ENCODE results near the gene SMARCA4.

Gene SMARCA4

GRCh38 chr19:10975374-10976130 is 14.7 kb downstream of the SMARCA4 start:
- DNase-seq (ENCODE audit: low read depth in 1 of 2, low spot score in 1 of 2), result no peak
- no peak for TF ChIP-seq JUND (IDR thresholded peaks at IDR 0.05; ENCODE audit: low read depth)
- in situ Hi-C loops (cut with HindIII; ENCODE audit: low pct_unique_long_range_greater_than_20kb, low sequenced_read_pairs), result no loop called here

- in situ Hi-C loops (cut with HindIII; ENCODE audit: low pct_unique_long_range_greater_than_20kb, low sequenced_read_pairs), result no loop called here
- no peak for TF ChIP-seq JUND (IDR thresholded peaks at IDR 0.05; ENCODE audit: low read depth)
Measured at GRCh38 chr19:10976131-10976892, 15.5 kb downstream of the SMARCA4 start.

GRCh38 chr19:10977742-10978092 is 16.9 kb downstream of the SMARCA4 start:
- DNase-seq (ENCODE audit: low read depth in 1 of 2, low spot score in 1 of 2), result no peak
- no peak for TF ChIP-seq JUND (IDR thresholded peaks at IDR 0.05; ENCODE audit: low read depth)
- in situ Hi-C loops (cut with HindIII; ENCODE audit: low pct_unique_long_range_greater_than_20kb, low sequenced_read_pairs), result no loop called here

More at GRCh38 chr19:10976131-10976892, 15.5 kb downstream of the SMARCA4 start:
- DNase-seq (ENCODE audit: low read depth in 1 of 2, low spot score in 1 of 2), result no peak

- no peak for DNase-seq (ENCODE audit: low read depth in 1 of 2, low spot score in 1 of 2)
- no peak for TF ChIP-seq JUND (IDR thresholded peaks at IDR 0.05; ENCODE audit: low read depth)
- in situ Hi-C loops (cut with HindIII; ENCODE audit: low pct_unique_long_range_greater_than_20kb, low sequenced_read_pairs), result no loop called here
Measured at GRCh38 chr19:10979951-10980381, 19.1 kb downstream of the SMARCA4 start.

GRCh38 chr19:10981252-10981895 is 20.5 kb downstream of the SMARCA4 start:
- in situ Hi-C loops (cut with HindIII; ENCODE audit: low pct_unique_long_range_greater_than_20kb, low sequenced_read_pairs), result no loop called here
- DNase-seq (ENCODE audit: low read depth in 1 of 2, low spot score in 1 of 2), result no peak
- no peak for TF ChIP-seq JUND (IDR thresholded peaks at IDR 0.05; ENCODE audit: low read depth)

DNA sequence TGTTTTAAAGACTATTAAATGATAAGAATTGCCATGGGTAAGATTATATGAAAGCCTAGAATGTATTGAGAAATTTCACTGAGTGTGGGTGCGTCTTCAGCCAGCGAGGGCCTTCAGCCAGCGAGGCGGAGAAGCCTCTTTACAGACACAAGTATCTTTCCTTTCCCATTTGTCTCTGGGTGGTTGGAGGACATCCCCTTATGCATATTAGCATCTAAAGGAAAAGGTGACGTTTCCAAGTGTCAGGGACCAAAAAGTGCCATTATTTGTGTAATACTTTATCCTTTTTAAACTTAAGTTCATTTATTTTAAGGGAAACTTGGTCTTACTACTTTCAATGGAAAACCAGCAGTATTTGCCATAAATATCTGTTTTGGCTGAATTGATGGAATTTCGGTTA is 22.2 kb downstream of the SMARCA4 start:
- no peak for DNase-seq (ENCODE audit: low read depth in 1 of 2, low spot score in 1 of 2)
- no peak for TF ChIP-seq JUND (IDR thresholded peaks at IDR 0.05; ENCODE audit: low read depth)
- in situ Hi-C loops (cut with HindIII; ENCODE audit: low pct_unique_long_range_greater_than_20kb, low sequenced_read_pairs), result no loop called here

DNA sequence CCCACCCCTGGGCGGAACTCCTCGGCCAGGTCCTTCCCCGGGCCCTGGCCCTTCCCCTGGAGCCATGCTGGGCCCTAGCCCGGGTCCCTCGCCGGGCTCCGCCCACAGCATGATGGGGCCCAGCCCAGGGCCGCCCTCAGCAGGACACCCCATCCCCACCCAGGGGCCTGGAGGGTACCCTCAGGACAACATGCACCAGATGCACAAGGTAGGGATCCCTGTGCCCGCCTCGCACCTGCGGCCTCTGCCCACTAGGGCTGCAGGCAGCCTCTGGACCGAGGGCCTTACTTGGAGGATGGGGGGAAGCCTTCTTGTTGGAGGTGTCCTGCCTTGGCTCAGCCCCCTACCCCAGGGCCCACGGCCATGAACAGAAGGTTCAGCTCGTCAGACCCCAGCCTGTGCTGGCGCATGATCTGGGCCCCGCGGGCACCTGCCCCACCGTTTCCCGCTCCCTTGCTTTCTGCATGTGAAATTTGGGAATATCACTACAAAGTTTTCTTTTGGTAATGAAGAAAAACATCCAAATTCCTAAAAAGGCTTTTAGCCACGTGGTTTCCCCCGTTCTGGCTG is 23.4 kb downstream of the SMARCA4 start:
- in situ Hi-C loops (cut with HindIII; ENCODE audit: low pct_unique_long_range_greater_than_20kb, low sequenced_read_pairs), result no loop called here

DNA sequence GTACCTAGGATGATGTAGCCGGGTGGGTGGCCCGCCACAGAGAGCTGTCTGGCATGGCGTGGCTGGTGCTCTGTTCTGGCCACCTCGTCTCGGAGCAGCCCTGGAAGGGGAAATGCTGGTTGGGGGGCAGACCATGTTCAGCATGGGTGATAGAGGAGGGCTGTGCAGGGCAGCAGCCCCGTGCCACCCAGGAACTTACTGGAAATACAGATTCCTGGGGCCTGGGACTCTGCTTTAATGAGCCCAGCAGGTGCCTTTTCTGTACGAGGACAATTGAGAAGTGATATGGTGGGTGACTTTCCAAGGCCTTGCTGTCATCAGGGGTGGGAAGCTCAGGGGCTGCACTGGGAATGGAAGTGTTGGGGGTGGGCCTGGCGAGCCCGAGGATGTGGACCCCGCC is 24.7 kb downstream of the SMARCA4 start:
- in situ Hi-C loops (cut with HindIII; ENCODE audit: low pct_unique_long_range_greater_than_20kb, low sequenced_read_pairs), result no loop called here
- no peak for DNase-seq (ENCODE audit: low read depth in 1 of 2, low spot score in 1 of 2)
- TF ChIP-seq JUND (IDR thresholded peaks at IDR 0.05; ENCODE audit: low read depth), result no peak

More for the DNA sequence above, 23.4 kb downstream of the SMARCA4 start:
- DNase-seq (ENCODE audit: low read depth in 1 of 2, low spot score in 1 of 2), result no peak
- TF ChIP-seq JUND (IDR thresholded peaks at IDR 0.05; ENCODE audit: low read depth), result no peak

- no peak for DNase-seq (ENCODE audit: low read depth in 1 of 2, low spot score in 1 of 2)
- in situ Hi-C loops (cut with HindIII; ENCODE audit: low pct_unique_long_range_greater_than_20kb, low sequenced_read_pairs), result no loop called here
- no peak for TF ChIP-seq JUND (IDR thresholded peaks at IDR 0.05; ENCODE audit: low read depth)
Measured at GRCh38 chr19:10986301-10987127, 25.7 kb downstream of the SMARCA4 start.

DNA sequence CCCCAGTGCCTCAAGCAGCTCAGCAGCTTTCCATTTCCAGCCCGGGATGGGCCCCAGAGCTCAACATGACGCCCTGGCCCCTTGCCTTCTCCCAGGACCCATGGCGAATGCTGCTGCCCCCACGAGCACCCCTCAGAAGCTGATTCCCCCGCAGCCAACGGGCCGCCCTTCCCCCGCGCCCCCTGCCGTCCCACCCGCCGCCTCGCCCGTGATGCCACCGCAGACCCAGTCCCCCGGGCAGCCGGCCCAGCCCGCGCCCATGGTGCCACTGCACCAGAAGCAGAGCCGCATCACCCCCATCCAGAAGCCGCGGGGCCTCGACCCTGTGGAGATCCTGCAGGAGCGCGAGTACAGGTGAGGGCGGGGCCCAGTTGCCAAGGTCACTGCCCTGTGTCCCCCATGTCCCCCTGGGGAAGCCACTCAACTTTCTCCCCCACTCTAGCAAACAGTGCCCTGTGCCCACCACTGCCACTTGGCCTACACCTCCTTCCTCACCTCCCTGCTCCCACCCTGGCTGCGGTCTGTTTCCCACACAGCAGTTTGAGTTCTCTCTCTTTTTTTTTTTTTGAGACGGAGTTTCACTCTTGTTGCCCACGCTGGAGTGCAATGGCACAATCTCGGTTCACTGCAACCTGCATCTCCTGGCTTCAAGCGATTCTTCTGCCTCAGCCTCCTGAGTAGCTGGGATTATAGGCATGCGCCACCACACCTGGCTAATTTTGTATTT is 26.9 kb downstream of the SMARCA4 start:
- no peak for DNase-seq (ENCODE audit: low read depth in 1 of 2, low spot score in 1 of 2)
- TF ChIP-seq JUND (IDR thresholded peaks at IDR 0.05; ENCODE audit: low read depth), result no peak
- in situ Hi-C loops (cut with HindIII; ENCODE audit: low pct_unique_long_range_greater_than_20kb, low sequenced_read_pairs), result no loop called here

DNA sequence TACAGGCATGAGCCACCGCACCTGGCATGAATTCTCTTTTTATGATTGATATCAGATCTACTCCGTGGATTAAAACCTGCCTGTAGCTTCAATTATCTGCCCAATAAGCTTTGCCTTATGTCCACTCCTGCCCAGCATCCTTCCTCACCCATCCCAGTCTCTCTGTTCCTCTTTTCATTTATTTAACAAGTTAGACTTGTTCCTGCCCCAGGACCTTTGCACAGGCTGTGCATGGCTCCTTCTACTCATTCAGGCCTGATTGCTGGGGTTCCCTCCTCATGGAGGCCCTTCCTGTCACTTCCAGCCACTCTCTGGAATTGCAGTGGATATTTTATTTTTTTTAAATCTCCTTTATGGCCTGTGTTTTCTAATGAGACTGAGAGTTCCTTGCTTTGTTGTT is 27.6 kb downstream of the SMARCA4 start:
- TF ChIP-seq JUND (IDR thresholded peaks at IDR 0.05; ENCODE audit: low read depth), result no peak
- no peak for DNase-seq (ENCODE audit: low read depth in 1 of 2, low spot score in 1 of 2)
- in situ Hi-C loops (cut with HindIII; ENCODE audit: low pct_unique_long_range_greater_than_20kb, low sequenced_read_pairs), result no loop called here

All from T47D (cell line).